Erythroblast (primary cell): Measurements from ENCODE around the gene PSORS1C2.
"Not testable (repeated sequence)": the region's sequence is repeated elsewhere in the genome, so short reads cannot be mapped to it uniquely, and the experiment has no call there.

ENCODE experiments used
- DNase-seq, 2 experiments: peaks; one replicate each; lab custom pipeline; 2025; lab: John Stamatoyannopoulos, UW
- GATA1 ChIP-seq: IDR thresholded peaks from 2 replicates; pipeline ENCODE4 v1.6.1; 2011; ENCODE audit warnings: low read depth, mild to moderate bottlenecking, control low read depth, low read length, moderate library complexity
- POLR2A ChIP-seq: IDR thresholded peaks from 2 replicates; pipeline ENCODE4 v1.6.1; 2011; ENCODE audit warnings: mild to moderate bottlenecking, low read length

PSORS1C2 gene

GRCh38 chr6:31171931-31172905, 33.4 kb upstream of the PSORS1C2 start:
- DNase-seq: no peak
- TF ChIP-seq GATA1 (no peak), POLR2A (no peak)

GRCh38 chr6:31170987-31171671, 32.3 kb upstream of the PSORS1C2 start:
- no peak for DNase-seq
- no peak for TF ChIP-seq POLR2A
- TF ChIP-seq GATA1: no peak

GRCh38 chr6:31170600-31170881, 31.7 kb upstream of the PSORS1C2 start, which contains the start of gene POU5F1:
Gene POU5F1, minus strand, starts transcription at chr6:31170682. Its CDS starts 62 bp downstream, at chr6:31170620.
- DNase-seq: no peak
- TF ChIP-seq POLR2A: no peak
- no peak for TF ChIP-seq GATA1

GRCh38 chr6:31169858-31170599, 31.2 kb upstream of the PSORS1C2 start:
- DNase-seq: not testable (repeated sequence)

GRCh38 chr6:31169123-31169857, 30.4 kb upstream of the PSORS1C2 start:
- no peak for TF ChIP-seq GATA1
- TF ChIP-seq POLR2A: no peak
- DNase-seq: no peak

GRCh38 chr6:31168606-31169005, 29.7 kb upstream of the PSORS1C2 start:
- no peak for DNase-seq
- TF ChIP-seq POLR2A: no peak
- no peak for TF ChIP-seq GATA1

GRCh38 chr6:31165986-31166385, 27.1 kb upstream of the PSORS1C2 start:
- TF ChIP-seq GATA1 (no peak), POLR2A (no peak)

GRCh38 chr6:31165064-31165832, 26.4 kb upstream of the PSORS1C2 start:
- DNase-seq: not testable (repeated sequence)

More at GRCh38 chr6:31165986-31166385, 27.1 kb upstream of the PSORS1C2 start:
- no peak for DNase-seq

- DNase-seq: not testable (repeated sequence)
Measured at GRCh38 chr6:31164475-31165063, 25.7 kb upstream of the PSORS1C2 start.

GRCh38 chr6:31163922-31164321, 25.1 kb upstream of the PSORS1C2 start:
- TF ChIP-seq POLR2A (no peak), GATA1 (no peak)
- DNase-seq: peak; percentile 18 to 64

GRCh38 chr6:31162463-31163165, 23.7 kb upstream of the PSORS1C2 start:
- no peak for TF ChIP-seq GATA1
- no peak for TF ChIP-seq POLR2A

More at GRCh38 chr6:31162463-31163165, 23.7 kb upstream of the PSORS1C2 start:
- no peak for DNase-seq
